ENCODE measurements around the gene DLGAP1. TPM values are rescaled to one million over a fixed set of nuclear protein-coding genes. Genes with fewer than 3 reads are reported as not detected.

Gene DLGAP1
- total and polyA plus RNA-seq, 10 of the 15 experiments (the other 5 are each of a cell fraction or from before 2014, with no cell fraction given), result 0.23 to 27.6 (median 1.9) TPM

DNA sequence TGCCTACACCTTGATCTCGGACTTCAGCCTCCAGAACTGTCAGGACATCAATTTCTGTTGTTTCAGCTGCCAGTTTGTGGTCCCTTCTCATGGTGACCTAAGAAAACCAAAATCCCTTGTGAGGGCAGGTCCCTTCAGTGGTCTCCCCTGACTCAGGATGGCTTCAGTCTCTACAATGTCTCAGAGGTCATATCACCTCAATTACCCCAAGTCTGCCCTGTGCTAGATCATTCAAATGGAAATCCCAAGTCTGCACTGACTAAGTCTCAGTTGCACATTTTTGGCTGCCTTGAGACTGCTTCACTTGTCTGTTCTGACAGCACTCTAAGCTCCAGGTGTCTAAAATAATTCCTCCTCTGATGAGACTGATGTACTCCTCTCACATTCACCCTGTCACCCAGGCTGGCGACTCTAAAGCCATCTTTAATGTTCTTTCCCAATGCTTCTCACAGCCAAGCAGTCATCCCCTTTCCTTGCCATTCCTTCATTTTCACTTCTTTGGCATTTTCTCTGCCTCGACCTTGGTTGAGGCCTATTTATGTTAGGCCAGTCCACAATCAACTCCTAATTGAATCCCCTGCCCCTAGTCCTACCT, 470.8 kb downstream of the DLGAP1 start (continued):
- TF ChIP-seq ZNF687 (IDR thresholded peaks at IDR 0.05) (peak; percentile 62), DPF2 (IDR thresholded peaks at IDR 0.05) (no peak), NR2F1 (conservative IDR thresholded peaks at IDR 0.05) (peak; percentile 39; the same call in 1 of the 2 replicates)
- TF ChIP-seq, protein P1, sequence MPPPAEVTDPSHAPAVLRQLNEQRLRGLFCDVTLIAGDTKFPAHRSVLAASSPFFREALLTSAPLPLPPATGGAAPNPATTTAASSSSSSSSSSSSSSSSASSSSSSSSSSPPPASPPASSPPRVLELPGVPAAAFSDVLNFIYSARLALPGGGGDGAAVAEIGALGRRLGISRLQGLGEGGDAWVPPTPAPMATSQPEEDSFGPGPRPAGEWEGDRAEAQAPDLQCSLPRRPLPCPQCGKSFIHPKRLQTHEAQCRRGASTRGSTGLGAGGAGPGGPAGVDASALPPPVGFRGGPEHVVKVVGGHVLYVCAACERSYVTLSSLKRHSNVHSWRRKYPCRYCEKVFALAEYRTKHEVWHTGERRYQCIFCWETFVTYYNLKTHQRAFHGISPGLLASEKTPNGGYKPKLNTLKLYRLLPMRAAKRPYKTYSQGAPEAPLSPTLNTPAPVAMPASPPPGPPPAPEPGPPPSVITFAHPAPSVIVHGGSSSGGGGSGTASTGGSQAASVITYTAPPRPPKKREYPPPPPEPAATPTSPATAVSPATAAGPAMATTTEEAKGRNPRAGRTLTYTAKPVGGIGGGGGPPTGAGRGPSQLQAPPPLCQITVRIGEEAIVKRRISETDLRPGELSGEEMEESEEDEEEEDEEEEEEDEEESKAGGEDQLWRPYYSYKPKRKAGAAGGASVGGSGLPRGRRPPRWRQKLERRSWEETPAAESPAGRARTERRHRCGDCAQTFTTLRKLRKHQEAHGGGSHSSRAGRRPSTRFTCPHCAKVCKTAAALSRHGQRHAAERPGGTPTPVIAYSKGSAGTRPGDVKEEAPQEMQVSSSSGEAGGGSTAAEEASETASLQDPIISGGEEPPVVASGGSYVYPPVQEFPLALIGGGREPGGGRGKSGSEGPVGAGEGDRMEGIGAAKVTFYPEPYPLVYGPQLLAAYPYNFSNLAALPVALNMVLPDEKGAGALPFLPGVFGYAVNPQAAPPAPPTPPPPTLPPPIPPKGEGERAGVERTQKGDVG (CRISPR knock-in tag; IDR thresholded peaks at IDR 0.05), result no peak
